DOHH2 (cell line): ENCODE results near the gene HK1.

Experiments used
- H3F3A ChIP-seq: fragments of 200-600 bp; sonication (generic), shearing (Covaris generic); 2 replicates; pipeline ENCODE4 v1.6.0; 2016; ENCODE audit warnings: antibody characterized with exemption, mild to moderate bottlenecking; ENCODE audit not compliant: control insufficient read depth, insufficient read depth
- H3K27ac ChIP-seq: fragments of 200-600 bp; sonication (generic); 2 replicates; pipeline ENCODE4 v1.5.1; 2014; ENCODE audit warnings: low read depth, mild to moderate bottlenecking, low read length, moderate library complexity
- H3K27me3 ChIP-seq: fragments of 200-600 bp; sonication (generic); 2 replicates; pipeline ENCODE4 v1.6.1; 2014; ENCODE audit warnings: mild to moderate bottlenecking, low read length, mixed read lengths; ENCODE audit not compliant: control insufficient read depth
- H3K36me3 ChIP-seq: fragments of 200-600 bp; sonication (generic); 2 replicates; pipeline ENCODE4 v1.6.1; 2014; ENCODE audit warnings: mild to moderate bottlenecking, low read length, moderate library complexity, mixed read lengths; ENCODE audit not compliant: control insufficient read depth
- H3K4me1 ChIP-seq: fragments of 200-600 bp; sonication (generic); 2 replicates; pipeline ENCODE4 v1.6.1; 2014; ENCODE audit warnings: mild to moderate bottlenecking, low read length, mixed read lengths; ENCODE audit not compliant: control insufficient read depth
- H3K4me2 ChIP-seq: fragments of 200-600 bp; sonication (generic); 2 replicates; pipeline ENCODE4 v1.6.0; 2014; ENCODE audit warnings: mild to moderate bottlenecking, low read length, moderate library complexity
- H3K4me3 ChIP-seq: fragments of 200-600 bp; sonication (generic); 2 replicates; pipeline ENCODE4 v1.5.1; 2014; ENCODE audit warnings: mild to moderate bottlenecking, low read length, mixed read lengths
- H3K79me2 ChIP-seq: fragments of 200-600 bp; sonication (generic); 2 replicates; pipeline ENCODE4 v1.6.1; 2014; ENCODE audit warnings: mild to moderate bottlenecking, low read length, mixed read lengths; ENCODE audit not compliant: control insufficient read depth
- H3K9me2 ChIP-seq: fragments of 200-600 bp; sonication (generic); replicated peaks from 2 replicates; pipeline ENCODE4 v1.6.1; 2014; ENCODE audit warnings: mild to moderate bottlenecking, low read length, mixed read lengths; ENCODE audit not compliant: control insufficient read depth
- H3K9me3 ChIP-seq: fragments of 200-600 bp; sonication (generic); 2 replicates; pipeline ENCODE4 v1.6.1; 2014; ENCODE audit warnings: antibody characterized with exemption, low read length, mixed read lengths; ENCODE audit not compliant: control insufficient read depth, insufficient read depth
- H4K20me1 ChIP-seq: fragments of 200-600 bp; sonication (generic); 2 replicates; pipeline ENCODE4 v1.6.0; 2014; ENCODE audit warnings: low read depth, mild to moderate bottlenecking, antibody characterized with exemption, low read length, moderate library complexity; ENCODE audit not compliant: control insufficient read depth, insufficient read depth
- CTCF ChIP-seq: fragments of 200-600 bp; sonication (generic); IDR thresholded peaks from one replicate; pipeline ENCODE4 v1.5.1; 2014; ENCODE audit warnings: antibody characterized with exemption, mild to moderate bottlenecking, low read depth, low read length; ENCODE audit not compliant: poor library complexity, severe bottlenecking
- EZH2phosphoT487 ChIP-seq: fragments of 200-600 bp; sonication (generic); IDR thresholded peaks from 2 replicates; pipeline ENCODE4 v1.6.1; 2017; ENCODE audit warnings: borderline replicate concordance, mild to moderate bottlenecking, antibody characterized with exemption, low read length, moderate library complexity, mixed read lengths

HK1 gene

GRCh38 chr10:69253171-69253570 is 25.1 kb upstream of the HK1 start:
- Histone ChIP-seq H3F3A (no peaks in the 10 kb centered on the region), H3K9me3 (no peaks in the 10 kb centered on the region), H3K27ac (no peak overlapping the region), H3K27me3 (no peaks in the 10 kb centered on the region), H3K79me2 (no peaks in the 10 kb centered on the region), H4K20me1 (no peaks in the 10 kb centered on the region), H3K36me3 (no peaks in the 10 kb centered on the region), H3K4me3 (no peak overlapping the region), H3K9me2 (no peaks in the 10 kb centered on the region), H3K4me1 (no peaks in the 10 kb centered on the region), H3K4me2 (no peak overlapping the region)
- TF ChIP-seq CTCF (no peak), EZH2phosphoT487 (no peak)

GRCh38 chr10:69254877-69255276 is 23.4 kb upstream of the HK1 start:
- H3F3A ChIP-seq: no peaks in the 10 kb centered on the region
- H3K4me1 ChIP-seq: no peaks in the 10 kb centered on the region
- H3K27ac ChIP-seq: no peak overlapping the region
- no peak overlapping the region for H3K4me3 ChIP-seq
- no peaks in the 10 kb centered on the region for H3K36me3 ChIP-seq
- no peak overlapping the region for H3K4me2 ChIP-seq
- H3K27me3 ChIP-seq: no peaks in the 10 kb centered on the region
- H3K79me2 ChIP-seq: no peaks in the 10 kb centered on the region
- TF ChIP-seq CTCF: no peak
- no peak for TF ChIP-seq EZH2phosphoT487
- no peaks in the 10 kb centered on the region for H4K20me1 ChIP-seq
- H3K9me3 ChIP-seq: peaks cover 9% of the 10 kb centered on the region
- H3K9me2 ChIP-seq: no peaks in the 10 kb centered on the region

- H3K4me2 ChIP-seq: no peak overlapping the region
- no peaks in the 10 kb centered on the region for H3K9me2 ChIP-seq
- H3K9me3 ChIP-seq: peaks cover 9% of the 10 kb centered on the region
- H3K4me1 ChIP-seq: no peaks in the 10 kb centered on the region
- peaks cover 13% of the 10 kb centered on the region for H3K27me3 ChIP-seq
- no peaks in the 10 kb centered on the region; the same call in 1 of the 2 replicates for H3F3A ChIP-seq
- no peaks in the 10 kb centered on the region for H3K79me2 ChIP-seq
- no peak overlapping the region for H3K27ac ChIP-seq
- no peaks in the 10 kb centered on the region for H4K20me1 ChIP-seq
- no peak overlapping the region for H3K4me3 ChIP-seq
- TF ChIP-seq CTCF (no peak), EZH2phosphoT487 (no peak)
- H3K36me3 ChIP-seq: no peaks in the 10 kb centered on the region
Measured at GRCh38 chr10:69259547-69260243, 18.6 kb upstream of the HK1 start.
